NB4 (cell line): ENCODE data around the gene MTHFR.
A peak's percentile ranks its signal among the peaks of the same experiment; 100 is the strongest.

Experiments used
- DNase-seq: peaks from one replicate; pipeline ENCODE4 v3.0.0; 2010; ENCODE audit warnings: low read depth
- H3K4me3 ChIP-seq: one replicate; pipeline ENCODE4 v1.5.1; 2011; ENCODE audit warnings: mild to moderate bottlenecking, low read depth, low read length, moderate library complexity
- MYC ChIP-seq: IDR thresholded peaks from 2 replicates; pipeline ENCODE4 v1.6.1; 2011; ENCODE audit warnings: low read depth, low read length
- POLR2A ChIP-seq: IDR thresholded peaks from 2 replicates; pipeline ENCODE4 v1.6.1; 2011; ENCODE audit warnings: mild to moderate bottlenecking; ENCODE audit not compliant: insufficient read length; ENCODE audit errors: extremely low read depth
- TF ChIP-seq, protein P1 (sequence below): IDR thresholded peaks from one replicate; pipeline ENCODE4 v1.5.1; 2012; ENCODE audit warnings: low read depth, low read length
- TF ChIP-seq, protein P2 (sequence below): IDR thresholded peaks from 2 replicates; pipeline ENCODE4 v1.6.1; 2011; ENCODE audit warnings: low read depth, low read length

The MTHFR gene

DNA sequence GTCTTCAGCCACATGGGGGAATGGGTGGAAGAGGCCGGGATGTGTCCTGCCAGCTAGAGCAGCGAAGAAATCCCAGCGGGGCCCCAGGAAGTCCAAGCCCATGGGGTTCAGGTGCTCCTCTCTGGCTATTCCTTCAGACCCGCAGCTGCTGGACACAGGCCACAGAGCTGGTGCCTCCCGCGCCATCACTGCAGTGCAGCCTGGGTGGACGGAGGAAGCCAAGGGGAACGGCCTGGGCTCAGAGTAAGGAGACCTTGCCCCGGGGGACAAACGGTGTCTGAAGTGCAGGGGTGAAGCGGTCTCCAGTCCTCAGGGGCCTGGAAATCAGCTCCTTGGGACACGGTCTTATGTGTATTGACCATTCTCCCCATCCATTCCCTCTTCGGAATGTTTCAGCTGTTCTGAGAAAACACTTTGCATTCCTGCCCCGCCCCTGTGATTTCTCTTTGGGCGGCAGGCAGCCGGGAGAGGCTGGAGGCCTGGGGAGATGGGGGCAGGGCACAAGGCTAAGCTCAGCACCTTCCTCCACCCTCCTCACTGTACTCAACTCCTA is 18.4 kb downstream of the MTHFR start:
- H3K4me3 ChIP-seq, result no peak overlapping the region
- TF ChIP-seq POLR2A (no peak), MYC (no peak)
- TF ChIP-seq, protein P1, sequence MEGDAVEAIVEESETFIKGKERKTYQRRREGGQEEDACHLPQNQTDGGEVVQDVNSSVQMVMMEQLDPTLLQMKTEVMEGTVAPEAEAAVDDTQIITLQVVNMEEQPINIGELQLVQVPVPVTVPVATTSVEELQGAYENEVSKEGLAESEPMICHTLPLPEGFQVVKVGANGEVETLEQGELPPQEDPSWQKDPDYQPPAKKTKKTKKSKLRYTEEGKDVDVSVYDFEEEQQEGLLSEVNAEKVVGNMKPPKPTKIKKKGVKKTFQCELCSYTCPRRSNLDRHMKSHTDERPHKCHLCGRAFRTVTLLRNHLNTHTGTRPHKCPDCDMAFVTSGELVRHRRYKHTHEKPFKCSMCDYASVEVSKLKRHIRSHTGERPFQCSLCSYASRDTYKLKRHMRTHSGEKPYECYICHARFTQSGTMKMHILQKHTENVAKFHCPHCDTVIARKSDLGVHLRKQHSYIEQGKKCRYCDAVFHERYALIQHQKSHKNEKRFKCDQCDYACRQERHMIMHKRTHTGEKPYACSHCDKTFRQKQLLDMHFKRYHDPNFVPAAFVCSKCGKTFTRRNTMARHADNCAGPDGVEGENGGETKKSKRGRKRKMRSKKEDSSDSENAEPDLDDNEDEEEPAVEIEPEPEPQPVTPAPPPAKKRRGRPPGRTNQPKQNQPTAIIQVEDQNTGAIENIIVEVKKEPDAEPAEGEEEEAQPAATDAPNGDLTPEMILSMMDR, result no peak
- no peak for DNase-seq

DNA sequence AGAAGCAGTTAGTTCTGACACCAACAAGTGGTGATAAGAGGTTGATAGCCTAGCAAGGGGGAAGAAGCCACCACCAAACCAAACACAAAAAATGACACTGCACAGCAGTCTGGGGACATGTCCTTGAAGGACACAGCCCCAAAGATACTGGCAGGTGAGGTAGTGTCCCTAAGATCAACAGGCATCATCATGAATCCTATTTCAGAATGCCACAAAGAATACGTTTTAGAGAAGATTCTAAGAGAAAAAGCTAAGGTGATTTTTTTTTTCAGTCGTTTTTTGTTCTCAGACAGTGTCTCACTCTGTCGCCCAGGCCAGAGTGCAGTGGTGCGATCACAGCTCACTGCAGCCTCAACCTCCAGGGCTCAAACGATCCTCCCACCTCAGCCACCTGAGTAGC is 19.6 kb downstream of the MTHFR start:
- TF ChIP-seq, protein P2, sequence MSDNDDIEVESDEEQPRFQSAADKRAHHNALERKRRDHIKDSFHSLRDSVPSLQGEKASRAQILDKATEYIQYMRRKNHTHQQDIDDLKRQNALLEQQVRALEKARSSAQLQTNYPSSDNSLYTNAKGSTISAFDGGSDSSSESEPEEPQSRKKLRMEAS, result no peak
- no peak for TF ChIP-seq POLR2A
- TF ChIP-seq, protein P1, result no peak
- no peak for TF ChIP-seq MYC
- no peak for DNase-seq
- no peak overlapping the region for H3K4me3 ChIP-seq

DNA sequence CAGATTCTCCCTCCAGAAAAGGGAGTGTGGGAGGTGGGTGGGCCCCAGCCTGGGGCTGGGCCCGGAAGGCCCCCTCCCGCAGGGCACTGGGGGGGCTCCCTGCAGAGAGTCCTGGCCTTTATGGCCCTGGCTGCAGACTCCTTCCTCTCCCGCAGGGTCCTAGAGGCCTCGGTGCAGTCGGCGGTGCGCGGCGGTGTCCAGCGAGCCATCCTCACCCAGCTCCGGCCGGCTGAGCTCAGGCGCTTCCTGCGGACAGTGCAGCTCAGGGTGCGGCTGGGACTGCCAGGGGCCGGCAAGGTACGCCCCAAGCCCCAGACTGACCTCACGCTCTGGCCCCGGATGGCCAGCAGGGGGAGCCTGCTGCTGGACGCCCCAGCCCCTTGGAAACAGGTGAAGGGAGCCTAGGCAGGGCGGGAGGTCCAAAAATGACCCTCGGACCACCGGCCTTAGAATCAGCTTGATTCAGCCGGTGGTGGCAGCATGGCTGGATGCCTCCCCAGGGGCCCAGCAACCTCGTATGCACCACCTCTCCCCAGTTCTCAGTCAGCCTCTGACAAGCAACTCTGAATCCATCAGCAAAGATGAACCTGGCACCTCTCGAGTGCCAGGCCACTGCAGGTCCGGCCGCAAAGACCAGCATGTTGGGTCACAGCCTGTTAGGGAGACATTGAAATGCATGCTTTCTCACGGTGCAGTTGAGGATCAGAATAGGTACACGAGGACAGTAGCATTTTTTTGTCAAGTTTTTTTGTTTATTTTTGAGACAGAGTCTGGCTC is 20.6 kb downstream of the MTHFR start:
- DNase-seq, result peak; percentile 51
- no peak overlapping the region for H3K4me3 ChIP-seq
- no peak for TF ChIP-seq MYC
- TF ChIP-seq, protein P1, result peak; percentile 80
- TF ChIP-seq POLR2A, result no peak

- DNase-seq, result no peak
- H3K4me3 ChIP-seq, result no peak overlapping the region
- TF ChIP-seq, protein P1, result no peak
- TF ChIP-seq, protein P2, result no peak
- TF ChIP-seq POLR2A, result no peak
- TF ChIP-seq MYC, result no peak
Measured at GRCh38 chr1:11784256-11784992, 21.3 kb downstream of the MTHFR start.

- H3K4me3 ChIP-seq, result no peak overlapping the region
- TF ChIP-seq POLR2A, result no peak
- TF ChIP-seq, protein P2, result no peak
- no peak for TF ChIP-seq MYC
- TF ChIP-seq, protein P1, result no peak
- DNase-seq, result no peak
Measured at GRCh38 chr1:11783556-11783955, 22.2 kb downstream of the MTHFR start.
